Activated CD4-positive, alpha-beta T cell treated with anti-CD3 and anti-CD28 coated beads for 24 hours (primary cell): ENCODE measurements around the gene KLHL17.
"Not testable (repeated sequence)": the region's sequence is repeated elsewhere in the genome, so short reads cannot be mapped to it uniquely, and the experiment has no call there.

Experiments used
- DNase-seq, 2 donors: peaks; one replicate each; pipeline ENCODE4 v3.0.0-alpha.2; 2020; ENCODE audit warnings: low read depth in 2 of 2

Gene KLHL17

GRCh38 chr1:967466-968343 lies 7.3 kb downstream of the KLHL17 start:
- no peak for DNase-seq

GRCh38 chr1:969260-969855 lies 9.0 kb downstream of the KLHL17 start:
- DNase-seq, result no peak

GRCh38 chr1:970242-970972 lies 10.0 kb downstream of the KLHL17 start:
- no peak for DNase-seq

GRCh38 chr1:970973-971730 lies 10.8 kb downstream of the KLHL17 start:
- no peak for DNase-seq

DNA sequence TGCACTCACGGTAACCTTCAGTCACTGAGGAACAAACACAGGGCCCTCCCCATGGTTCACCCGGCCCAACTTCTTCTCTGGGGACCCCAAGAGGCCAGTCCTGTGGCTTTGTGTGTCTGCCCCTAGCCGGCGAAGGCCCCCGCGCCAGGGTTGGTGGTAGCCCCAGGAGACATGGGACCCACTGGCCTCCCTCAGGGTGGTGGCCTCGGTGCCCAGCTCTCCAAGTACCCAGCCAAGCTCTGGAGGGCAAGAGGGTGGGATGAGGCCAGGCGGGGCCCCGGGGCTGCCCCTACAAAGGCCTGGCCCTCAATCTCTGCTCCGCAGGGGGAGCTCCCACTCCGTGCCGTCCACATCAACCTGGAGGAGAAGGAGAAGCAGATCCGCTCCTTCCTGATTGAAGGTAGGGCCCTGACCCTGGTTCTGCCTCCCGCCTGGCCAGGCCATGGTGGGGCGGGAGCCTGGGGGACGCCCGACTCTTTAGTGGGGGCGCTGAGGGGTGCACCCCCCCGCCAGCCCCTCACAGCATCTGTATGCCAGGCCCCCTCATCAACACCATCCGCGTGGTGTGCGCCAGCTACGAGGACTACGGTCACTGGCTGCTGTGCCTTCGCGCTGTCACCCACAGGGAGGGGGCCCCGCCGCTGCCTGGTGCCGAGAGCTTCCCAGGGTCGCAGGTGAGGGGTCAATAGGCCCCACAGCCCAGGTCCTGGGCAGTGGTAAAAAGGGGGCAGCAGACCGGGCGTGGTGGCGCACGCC lies 11.5 kb downstream of the KLHL17 start:
- DNase-seq, result no peak

DNA sequence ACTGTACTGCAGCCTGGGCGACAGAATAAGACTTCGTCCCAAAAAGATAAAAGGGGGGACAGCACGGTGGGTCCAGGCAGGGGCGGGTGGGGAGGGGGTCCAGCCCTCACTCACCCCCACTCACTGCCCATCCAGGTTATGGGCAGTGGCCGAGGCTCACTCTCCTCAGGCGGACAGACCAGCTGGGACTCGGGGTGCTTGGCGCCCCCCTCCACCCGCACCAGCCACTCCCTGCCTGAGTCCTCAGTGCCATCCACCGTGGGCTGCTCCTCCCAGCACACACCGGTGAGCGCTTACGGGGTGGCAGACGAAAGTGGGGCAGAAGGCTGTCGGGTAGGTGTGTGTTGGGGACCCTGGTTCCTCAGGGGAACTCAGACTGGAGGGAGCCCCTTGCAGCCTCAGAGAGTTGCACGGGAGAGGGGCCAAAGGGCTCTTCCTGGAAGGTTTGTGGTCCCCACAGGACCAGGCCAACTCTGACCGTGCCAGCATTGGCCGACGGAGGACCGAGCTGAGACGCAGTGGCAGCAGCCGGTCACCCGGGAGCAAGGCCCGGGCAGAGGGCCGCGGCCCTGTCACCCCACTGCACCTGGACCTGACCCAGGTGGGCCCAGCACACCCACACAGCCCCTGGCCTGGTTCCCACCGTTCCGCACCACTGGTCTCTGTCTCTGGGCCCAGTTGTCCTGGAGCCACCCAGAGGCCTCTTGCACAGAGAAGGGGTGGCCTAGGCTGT lies 12.5 kb downstream of the KLHL17 start:
- no peak for DNase-seq

DNA sequence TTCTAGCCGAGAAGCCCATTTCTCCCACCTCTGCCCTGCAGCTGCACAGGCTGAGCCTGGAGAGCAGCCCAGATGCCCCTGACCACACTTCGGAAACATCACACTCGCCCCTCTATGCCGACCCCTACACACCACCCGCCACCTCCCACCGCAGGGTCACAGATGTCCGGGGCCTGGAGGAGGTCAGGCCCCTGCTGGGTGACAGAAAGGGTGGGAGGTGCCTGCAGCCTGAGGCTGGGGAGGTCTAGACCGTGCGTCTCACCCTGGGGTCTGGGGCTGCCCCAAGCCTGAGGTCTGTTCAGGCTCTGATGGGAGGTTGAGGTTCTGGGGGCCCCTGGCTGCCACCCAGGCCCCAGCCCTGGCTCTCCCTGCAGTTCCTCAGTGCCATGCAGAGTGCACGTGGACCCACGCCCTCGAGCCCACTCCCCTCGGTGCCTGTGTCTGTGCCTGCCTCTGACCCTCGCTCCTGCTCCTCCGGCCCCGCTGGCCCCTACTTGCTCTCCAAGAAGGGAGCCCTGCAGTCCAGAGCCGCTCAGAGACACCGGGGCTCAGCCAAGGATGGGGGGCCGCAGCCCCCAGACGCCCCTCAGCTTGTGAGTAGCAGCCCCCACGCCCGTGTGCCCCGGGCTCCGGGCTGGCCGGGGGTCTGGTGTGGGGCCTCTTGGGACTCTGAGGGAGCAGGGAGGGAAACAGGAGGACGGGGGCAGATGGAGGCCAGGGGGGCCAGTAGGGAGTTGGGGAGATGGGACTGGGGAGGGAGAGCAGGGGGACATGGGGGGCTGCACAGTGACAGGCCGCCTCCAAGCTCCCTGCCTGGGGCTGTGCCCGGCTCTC lies 13.3 kb downstream of the KLHL17 start:
- no peak for DNase-seq

DNA sequence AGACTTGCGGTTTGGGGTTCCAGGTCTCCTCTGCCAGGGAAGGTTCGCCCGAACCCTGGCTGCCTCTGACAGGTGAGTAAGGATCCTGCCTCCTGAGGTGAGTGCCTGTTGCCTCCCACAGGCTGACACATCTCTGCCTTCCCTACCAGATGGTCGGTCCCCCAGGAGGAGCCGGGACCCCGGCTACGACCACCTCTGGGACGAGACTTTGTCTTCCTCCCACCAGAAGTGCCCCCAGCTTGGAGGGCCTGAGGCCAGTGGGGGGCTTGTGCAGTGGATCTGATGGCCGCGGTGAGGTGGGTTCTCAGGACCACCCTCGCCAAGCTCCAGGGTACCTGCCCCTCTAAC lies 13.9 kb downstream of the KLHL17 start:
- no peak for DNase-seq

DNA sequence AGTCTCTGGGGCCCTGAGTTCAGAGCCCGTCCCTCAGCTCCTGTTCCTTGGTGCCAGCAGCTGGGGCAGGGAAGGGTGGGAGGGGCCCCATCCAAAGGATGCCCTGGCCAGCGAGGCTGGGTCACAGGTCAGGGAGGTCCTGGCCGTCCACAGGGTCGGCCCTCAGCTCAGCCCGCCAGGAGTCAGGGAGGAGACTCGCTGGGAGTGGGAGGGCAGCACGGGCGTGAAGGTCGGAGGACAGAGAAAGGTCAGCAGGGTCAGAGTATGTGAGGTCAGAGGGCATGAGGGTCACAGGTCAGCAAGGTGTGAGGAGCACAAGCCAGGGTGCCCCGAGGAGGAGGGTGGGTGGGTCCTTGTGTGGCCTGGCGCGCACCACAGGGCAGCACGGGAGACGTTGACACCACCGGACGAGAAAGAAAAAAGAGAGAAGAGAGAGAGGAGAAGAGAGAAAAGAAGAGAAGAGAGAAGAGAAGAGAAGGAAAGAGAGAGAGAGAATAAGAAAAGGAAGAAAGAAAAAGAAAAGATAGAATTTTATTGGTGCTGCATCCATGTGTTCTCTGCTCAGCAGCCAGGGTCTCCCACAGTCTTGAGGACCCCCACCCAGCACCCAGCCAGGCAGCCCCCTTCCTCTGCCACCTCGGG lies 14.4 kb downstream of the KLHL17 start:
- DNase-seq, result no peak

- no peak for DNase-seq
Measured at GRCh38 chr1:975365-975764, 15.0 kb downstream of the KLHL17 start.

DNA sequence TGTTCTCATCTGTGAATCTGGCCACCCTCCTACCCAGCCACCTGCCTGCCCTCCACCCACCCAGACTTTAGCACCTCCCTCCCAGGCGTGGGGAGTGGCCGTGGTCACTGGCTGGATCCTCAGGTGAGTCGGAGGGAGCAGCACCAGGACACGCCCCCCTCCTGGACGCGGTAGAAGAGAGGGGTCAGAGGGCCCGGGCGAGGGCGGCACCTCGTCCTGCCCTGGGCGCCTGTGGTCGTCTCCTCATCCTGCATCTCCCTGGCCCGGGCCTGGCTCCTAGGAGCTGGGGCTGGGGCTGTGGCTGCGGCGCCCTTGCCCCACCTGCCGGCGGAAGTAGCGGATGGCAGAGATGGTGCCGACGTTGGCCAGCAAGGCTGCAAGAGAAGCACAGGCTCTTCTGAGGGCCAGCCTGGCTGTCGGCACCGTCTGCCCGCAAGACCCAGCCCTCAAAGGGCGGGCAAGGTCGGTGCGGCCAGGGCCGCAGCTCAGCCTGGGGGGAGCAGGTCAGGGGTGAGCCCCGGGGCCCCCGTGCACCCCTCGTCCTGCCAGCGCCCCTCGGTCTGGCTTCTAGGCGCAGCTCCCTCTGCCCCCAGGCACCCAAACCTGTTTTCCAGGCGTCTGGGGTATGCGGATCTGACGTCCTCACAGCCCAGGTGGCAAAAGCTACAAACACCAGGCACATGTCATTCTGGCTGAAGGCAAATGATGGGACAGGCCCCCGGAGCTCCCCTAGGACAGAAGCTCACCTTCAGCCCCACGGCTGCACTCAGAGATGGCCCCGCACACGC lies 15.7 kb downstream of the KLHL17 start:
- peak in 1 of 2 donors; percentile 49 for DNase-seq

DNA sequence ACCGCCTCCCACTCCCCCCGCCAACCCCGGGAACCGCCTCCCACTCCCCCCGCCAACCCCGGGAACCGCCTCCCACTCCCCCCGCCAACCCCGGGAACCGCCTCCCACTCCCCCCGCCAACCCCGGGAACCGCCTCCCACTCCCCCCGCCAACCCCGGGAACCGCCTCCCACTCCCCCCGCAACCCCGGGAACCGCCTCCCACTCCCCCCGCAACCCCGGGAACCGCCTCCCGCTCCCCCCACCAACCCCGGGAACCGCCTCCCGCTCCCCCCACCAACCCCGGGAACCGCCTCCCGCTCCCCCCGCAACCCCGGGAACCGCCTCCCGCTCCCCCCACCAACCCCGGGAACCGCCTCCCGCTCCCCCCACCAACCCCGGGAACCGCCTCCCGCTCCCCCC lies 16.4 kb downstream of the KLHL17 start:
- not testable (repeated sequence) for DNase-seq

- no peak for DNase-seq
Measured at GRCh38 chr1:978069-978834, 17.9 kb downstream of the KLHL17 start.

DNA sequence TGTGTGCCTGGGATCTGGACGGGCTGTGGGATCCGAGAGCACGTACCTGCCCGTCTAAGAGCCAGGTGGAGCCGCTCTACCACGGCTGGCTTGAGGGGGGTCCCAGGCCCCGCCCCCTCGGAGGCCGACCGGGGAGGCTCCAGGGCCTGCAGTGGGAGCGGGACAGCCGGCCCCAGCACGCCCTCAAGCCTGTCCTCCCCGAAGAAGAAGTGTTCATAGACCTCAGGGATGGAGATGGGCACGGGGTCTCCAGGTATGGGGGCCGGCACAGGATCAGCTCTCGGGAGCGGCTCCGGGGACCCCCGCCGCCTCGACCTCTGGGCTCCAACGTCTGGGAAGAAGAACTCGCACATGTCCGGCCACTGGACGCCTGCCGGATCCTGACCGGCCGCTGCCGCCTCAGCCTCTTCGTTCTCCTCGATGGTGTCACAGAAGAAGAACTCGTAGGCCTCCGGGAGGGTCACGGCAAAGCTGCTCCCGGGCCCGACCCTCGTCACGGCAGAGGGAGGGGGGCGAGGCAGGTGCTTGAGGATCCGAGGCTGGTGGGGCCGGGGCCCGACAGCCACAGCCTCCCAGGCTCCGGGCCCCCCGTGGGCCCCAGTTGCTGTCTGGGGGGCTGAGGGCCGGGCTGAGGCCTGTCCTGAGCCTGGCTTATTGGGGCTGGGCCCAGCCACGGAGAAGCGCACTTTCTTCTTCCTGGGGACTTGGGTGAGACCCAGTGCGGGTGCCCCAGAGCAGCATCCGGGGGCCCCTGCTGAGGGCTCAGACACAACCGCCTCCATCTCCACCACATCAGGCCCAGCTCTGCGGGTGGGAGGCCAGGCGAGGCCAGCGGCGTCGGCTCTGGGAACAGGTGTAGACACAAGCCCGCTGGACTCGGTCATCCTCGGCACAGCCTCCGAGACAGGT lies 18.7 kb downstream of the KLHL17 start:
- no peak for DNase-seq

GRCh38 chr1:979744-980072 lies 19.3 kb downstream of the KLHL17 start:
- no peak for DNase-seq

- DNase-seq, result no peak
Measured at GRCh38 chr1:980137-980571, 19.8 kb downstream of the KLHL17 start.
